Uterus (tissue), 4 donors: ENCODE measurements around the gene RPS3. TPM values are rescaled to one million over a fixed set of nuclear protein-coding genes. Genes with fewer than 3 reads are reported as not detected.

ENCODE experiments used
- DNase-seq, 2 donors: peaks; one replicate each; pipeline ENCODE4 v3.0.0-alpha.2; 2019 to 2020
- H3K27ac ChIP-seq, 2 donors: fragments of 200-600 bp; sonication (generic); 1 replicate in 1 of 2; 2 replicates in 1 of 2; pipeline ENCODE4 v1.5.1; 2016 to 2018
- H3K27me3 ChIP-seq, 2 donors: fragments of 200-600 bp; sonication (generic); one replicate each; pipeline ENCODE4 v1.5.1; 2018 to 2019; ENCODE audit warnings: control low read depth in 1 of 2
- H3K36me3 ChIP-seq, 2 donors: fragments of 200-600 bp; sonication (generic); one replicate each; pipeline ENCODE4 v1.5.1; 2019; ENCODE audit warnings: control low read depth in 1 of 2
- H3K4me1 ChIP-seq, 2 donors: fragments of 200-600 bp; sonication (generic); one replicate each; pipeline ENCODE4 v1.5.1; 2018 to 2019; ENCODE audit warnings: control low read depth in 1 of 2
- H3K4me3 ChIP-seq, 2 donors: fragments of 200-600 bp; sonication (generic); 1 replicate in 1 of 2; 2 replicates in 1 of 2; pipeline ENCODE4 v1.5.1; 2018 to 2019; ENCODE audit warnings: mild to moderate bottlenecking in 1 of 2
- H3K9me3 ChIP-seq, 2 donors: fragments of 200-600 bp; sonication (generic); one replicate each; pipeline ENCODE4 v1.5.1; 2019; ENCODE audit warnings: control low read depth in 1 of 2
- CTCF ChIP-seq, 4 experiments: fragments of 200-600 bp in 2 of 4; fragments of 450-650 bp in 2 of 4; sonication (generic) in 2 of 4; IDR thresholded peaks; one replicate each; pipeline ENCODE4 v1.5.1; 2016 to 2019; ENCODE audit warnings: antibody characterized with exemption in 4 of 4, mild to moderate bottlenecking in 2 of 4, moderate library complexity in 1 of 4
- POLR2A ChIP-seq, 2 donors: fragments of 450-650 bp; IDR thresholded peaks; one replicate each; pipeline ENCODE4 v1.6.1; 2016; ENCODE audit warnings: antibody characterized with exemption in 2 of 2, mild to moderate bottlenecking in 1 of 2, moderate library complexity in 1 of 2
- intact Hi-C: fragments of 100-400 bp; cut with DNase I; formaldehyde crosslinking; loops from one replicate; pipeline ENCODE4 v1.15.1; 2023; ENCODE audit warnings: low total_unique reads
- total RNA-seq, 4 donors: library from RNA; depleted of rRNA in 3 of 4; stranded (reverse); fragments of >200 nt in 3 of 4; gene quantifications; one replicate each; pipeline versions ENCODE4 v1.1.0 to v1.2.4, GENCODE V29; 2014 to 2023
- donor health status: DM: yes; HTN: yes; CAD: no.

Gene RPS3
- total RNA-seq, 4 donors from 2014 or later = 1,322 to 4,168 (median 2,484) TPM

DNA sequence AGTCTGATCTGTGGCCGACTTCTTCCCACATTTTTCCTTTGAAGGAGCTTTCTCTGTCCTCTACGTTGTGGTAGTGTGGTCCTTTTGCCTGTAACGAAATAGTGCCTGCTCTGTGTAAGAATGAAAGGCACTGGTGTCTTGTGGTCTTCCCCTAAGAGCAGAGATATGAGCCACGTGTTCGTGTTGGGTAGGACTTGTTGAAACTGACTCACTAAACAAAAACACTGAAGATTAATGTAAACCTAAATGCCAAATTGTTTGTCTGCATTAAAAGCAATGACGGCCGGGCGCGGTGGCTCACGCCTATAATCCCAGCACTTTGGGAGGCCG is 10.1 kb upstream of the RPS3 start:
- no peak for TF ChIP-seq POLR2A (IDR thresholded peaks at IDR 0.05)
- TF ChIP-seq CTCF (IDR thresholded peaks at IDR 0.05) = no peak

GRCh38 chr11:75389925-75390324 is 9.4 kb upstream of the RPS3 start:
- Histone ChIP-seq H3K4me1 (no peaks in the 10 kb centered on the region), H3K9me3 (no peaks in the 10 kb centered on the region), H3K27me3 (no peaks in the 10 kb centered on the region), H3K36me3 (no peaks in the 10 kb centered on the region), H3K27ac (no peak overlapping the region), H3K4me3 (no peak overlapping the region)
- no peak for DNase-seq
- TF ChIP-seq CTCF (IDR thresholded peaks at IDR 0.05) (no peak), POLR2A (IDR thresholded peaks at IDR 0.05) (no peak)
- intact Hi-C loops = loop anchor here (5.0 kb wide), 1 partner anchor 142 kb away; no protein-coding TSS in a partner anchor

More for the DNA sequence above, 10.1 kb upstream of the RPS3 start:
- Histone ChIP-seq H3K4me1 (no peaks in the 10 kb centered on the region), H3K9me3 (no peaks in the 10 kb centered on the region), H3K27ac (no peak overlapping the region), H3K4me3 (no peak overlapping the region), H3K36me3 (no peaks in the 10 kb centered on the region), H3K27me3 (no peaks in the 10 kb centered on the region)
- intact Hi-C loops = no loop called here
- DNase-seq = no peak

DNA sequence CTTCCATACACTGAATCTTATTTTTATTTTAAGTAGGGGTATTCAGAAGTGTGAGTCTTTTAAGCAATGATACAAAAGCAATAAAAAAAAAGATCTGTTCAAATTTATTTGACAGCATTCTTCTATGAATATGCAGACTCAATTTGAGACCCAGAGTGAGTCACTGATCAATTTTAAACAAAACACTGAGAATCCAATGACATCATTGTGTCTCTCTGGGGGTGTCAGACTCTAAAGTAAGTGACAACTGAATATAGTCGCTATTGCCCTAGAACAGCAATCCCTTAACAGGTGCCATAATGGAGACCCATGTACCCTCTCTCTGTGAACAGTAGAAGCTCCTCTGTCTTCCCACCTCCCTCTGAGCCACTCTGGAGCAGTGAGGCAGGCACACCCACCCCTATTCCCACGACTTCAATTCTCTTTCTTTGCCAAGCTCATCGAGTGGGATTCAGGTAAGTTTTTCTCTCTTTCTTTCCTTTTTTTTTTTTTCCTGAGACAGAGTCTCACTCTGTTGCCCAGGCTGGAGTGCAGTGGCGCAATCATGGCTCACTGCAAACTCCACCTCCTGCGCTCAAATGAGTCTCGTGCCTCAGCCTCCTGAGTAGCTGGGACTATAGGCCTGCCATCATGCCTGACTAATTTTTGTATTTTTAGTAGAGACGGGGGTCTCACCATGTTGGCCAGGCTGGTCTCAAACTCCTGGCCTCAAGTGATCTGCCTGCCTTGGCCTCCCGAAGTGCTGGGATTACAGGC is 5.1 kb upstream of the RPS3 start:
- no peak for DNase-seq
- TF ChIP-seq POLR2A (IDR thresholded peaks at IDR 0.05) (no peak), CTCF (IDR thresholded peaks at IDR 0.05) (no peak)
- Histone ChIP-seq H3K27me3 (no peaks in the 10 kb centered on the region), H3K27ac (no peak overlapping the region), H3K4me1 (no peaks in the 10 kb centered on the region), H3K4me3 (no peak overlapping the region), H3K36me3 (no peaks in the 10 kb centered on the region), H3K9me3 (no peaks in the 10 kb centered on the region)
- intact Hi-C loops = loop anchor here (5.0 kb wide), 1 partner anchor 138 kb away; no protein-coding TSS in a partner anchor

DNA sequence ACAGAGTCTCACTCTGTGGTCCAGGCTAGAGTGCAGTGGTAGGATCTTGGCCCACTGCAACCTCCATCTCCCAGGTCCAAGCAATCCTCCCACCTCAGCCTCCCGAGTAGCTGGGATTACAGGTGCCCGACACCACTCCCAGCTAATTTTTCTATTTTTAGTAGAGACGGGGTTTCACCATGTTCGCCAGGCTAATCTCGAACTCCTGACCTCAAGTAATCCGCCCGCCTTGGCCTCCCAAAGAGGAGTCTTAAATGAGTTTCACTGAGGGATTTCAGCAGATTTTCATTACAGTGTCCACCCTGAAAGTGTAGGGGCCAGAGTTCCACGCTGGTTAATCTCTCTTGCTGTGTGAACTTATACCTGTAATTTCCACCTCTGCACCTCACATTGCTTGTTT is 412 bp upstream of the RPS3 start:
- TF ChIP-seq POLR2A (IDR thresholded peaks at IDR 0.05) = no peak
- TF ChIP-seq CTCF (IDR thresholded peaks at IDR 0.05) = no peak
- no peak for DNase-seq
- Histone ChIP-seq H3K36me3 (no peaks in the 10 kb centered on the region), H3K9me3 (no peaks in the 10 kb centered on the region), H3K4me1 (peaks cover 0 to 8% of the 10 kb centered on the region in 2 donors), H3K27ac (no peak overlapping the region), H3K27me3 (no peaks in the 10 kb centered on the region), H3K4me3 (no peak overlapping the region)
- intact Hi-C loops = no loop called here

- Histone ChIP-seq H3K9me3 (no peaks in the 10 kb centered on the region), H3K27me3 (no peaks in the 10 kb centered on the region), H3K4me1 (peaks cover 0 to 8% of the 10 kb centered on the region in 2 donors), H3K36me3 (no peaks in the 10 kb centered on the region), H3K4me3 (peak overlapping the region; percentile 56 to 66), H3K27ac (peak overlapping the region; percentile 89 to 92)
- no peak for TF ChIP-seq CTCF (IDR thresholded peaks at IDR 0.05)
- no peak for TF ChIP-seq POLR2A (IDR thresholded peaks at IDR 0.05)
- intact Hi-C loops = no loop called here
- no peak for DNase-seq
These were observed 988 bp downstream of the RPS3 start for GRCh38 chr11:75400146-75400865.
